ENCODE measurements around the gene ZWINT.
A peak's percentile ranks its signal among the peaks of the same experiment; 100 is the strongest.

The ZWINT gene, protein sequence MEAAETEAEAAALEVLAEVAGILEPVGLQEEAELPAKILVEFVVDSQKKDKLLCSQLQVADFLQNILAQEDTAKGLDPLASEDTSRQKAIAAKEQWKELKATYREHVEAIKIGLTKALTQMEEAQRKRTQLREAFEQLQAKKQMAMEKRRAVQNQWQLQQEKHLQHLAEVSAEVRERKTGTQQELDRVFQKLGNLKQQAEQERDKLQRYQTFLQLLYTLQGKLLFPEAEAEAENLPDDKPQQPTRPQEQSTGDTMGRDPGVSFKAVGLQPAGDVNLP

GRCh38 chr10:56360967-56361612 lies at the start of gene ZWINT:
TSS of gene ZWINT (minus strand) at chr10:56361259. CDS start at chr10:56361236, 23 bp downstream.
- peak; percentile 55 to 96 (median 91) for DNase-seq

GRCh38 chr10:56383806-56384205 lies 22.7 kb upstream of the ZWINT start:
- DNase-seq: no peak

DNA sequence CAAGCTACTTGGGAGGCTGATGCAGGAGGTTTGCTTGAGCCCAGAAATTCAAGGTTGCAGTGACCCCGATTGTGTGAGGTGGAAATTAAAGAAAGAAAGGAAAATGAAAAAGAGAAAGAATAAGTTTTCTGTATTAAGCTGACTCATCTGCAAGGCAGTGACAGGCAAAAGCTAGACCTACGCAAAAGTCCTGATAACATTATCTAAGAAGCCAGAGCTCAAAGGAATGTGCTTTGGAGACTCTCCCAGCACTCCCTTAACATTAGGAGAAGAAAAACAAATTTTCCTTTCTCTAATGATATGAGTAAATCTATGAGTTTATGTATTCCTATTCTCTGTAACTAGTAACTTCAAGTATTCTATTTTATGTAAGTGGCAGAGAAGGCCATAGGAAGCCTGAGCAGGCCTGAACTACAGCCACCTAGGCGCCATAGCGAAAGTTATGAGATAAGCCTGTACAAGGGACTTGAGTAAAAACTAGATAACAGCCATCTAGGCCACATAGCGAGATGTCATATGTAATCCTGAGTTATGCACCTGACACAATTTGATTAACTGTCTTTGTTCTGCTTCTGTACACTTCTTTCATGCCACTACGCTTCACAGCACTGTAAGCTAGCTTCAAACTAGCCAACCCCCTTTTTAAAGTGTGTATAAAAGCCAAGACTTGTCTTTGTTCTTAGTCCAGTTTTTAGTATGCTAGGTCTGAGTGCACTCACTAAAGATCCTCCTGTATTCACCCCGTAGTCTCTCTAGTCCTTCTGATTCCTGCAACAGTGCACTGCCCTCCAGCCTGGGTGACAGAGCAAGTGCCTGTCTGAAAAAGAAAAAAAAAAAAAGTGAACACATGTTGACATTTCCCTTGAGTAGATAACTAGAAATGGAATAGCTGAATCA lies 9.4 kb upstream of the ZWINT start:
- DNase-seq: no peak

GRCh38 chr10:56360583-56360966 lies 484 bp downstream of the ZWINT start:
- DNase-seq: no peak

- no peak for DNase-seq
These were observed 1.2 kb downstream of the ZWINT start for GRCh38 chr10:56359837-56360236.

GRCh38 chr10:56357018-56357417 lies 4.0 kb downstream of the ZWINT start:
- DNase-seq: no peak

- DNase-seq: no peak
These were observed 9.0 kb downstream of the ZWINT start for GRCh38 chr10:56351909-56352630.

DNA sequence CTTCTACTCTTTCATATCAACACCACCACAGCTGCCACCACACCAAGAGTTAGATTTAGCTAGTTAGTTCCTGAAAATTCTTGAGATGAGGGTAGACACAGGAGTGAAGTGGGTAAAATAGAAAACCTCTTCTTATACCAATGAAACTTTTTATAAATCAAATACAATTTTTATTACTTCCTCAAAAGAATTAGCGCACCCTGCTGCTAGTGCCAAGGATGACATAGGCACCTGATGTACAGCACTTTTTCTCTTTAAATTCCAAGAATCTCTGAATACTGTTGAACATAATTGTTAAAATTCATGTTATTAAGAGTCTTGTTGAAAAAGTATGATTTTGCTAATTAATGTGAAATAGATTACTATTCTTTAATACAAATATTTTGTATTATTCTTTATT lies 11.4 kb downstream of the ZWINT start:
- DNase-seq: no peak

GRCh38 chr10:56348101-56348500 lies 13.0 kb downstream of the ZWINT start:
- DNase-seq: no peak

- DNase-seq: no peak
These were observed 14.1 kb downstream of the ZWINT start for GRCh38 chr10:56346845-56347415.

DNA sequence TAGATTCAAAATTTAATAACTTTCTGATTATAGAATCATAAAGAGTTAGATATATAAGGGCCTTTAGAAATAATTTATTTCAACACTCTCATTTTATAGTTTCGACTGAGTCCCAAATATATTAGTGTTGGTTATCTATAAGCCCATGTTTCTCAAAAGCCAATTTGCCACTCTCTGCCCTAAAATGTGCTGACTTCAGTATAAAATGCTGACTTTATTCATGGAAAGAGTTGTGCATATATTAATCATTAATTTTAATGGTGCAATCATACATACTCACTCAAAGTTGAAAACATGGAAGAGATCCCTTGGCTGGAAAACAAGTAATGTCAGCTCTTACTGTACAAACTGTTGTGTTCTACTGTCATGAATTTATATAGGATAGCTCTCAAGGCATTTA lies 19.4 kb downstream of the ZWINT start:
- DNase-seq: no peak

GRCh38 chr10:56329961-56330360 lies 31.1 kb downstream of the ZWINT start:
- DNase-seq: no peak

- no peak for DNase-seq
These were observed 33.9 kb downstream of the ZWINT start for GRCh38 chr10:56327118-56327517.

GRCh38 chr10:56319386-56319785 lies 41.7 kb downstream of the ZWINT start:
- DNase-seq: no peak

DNA sequence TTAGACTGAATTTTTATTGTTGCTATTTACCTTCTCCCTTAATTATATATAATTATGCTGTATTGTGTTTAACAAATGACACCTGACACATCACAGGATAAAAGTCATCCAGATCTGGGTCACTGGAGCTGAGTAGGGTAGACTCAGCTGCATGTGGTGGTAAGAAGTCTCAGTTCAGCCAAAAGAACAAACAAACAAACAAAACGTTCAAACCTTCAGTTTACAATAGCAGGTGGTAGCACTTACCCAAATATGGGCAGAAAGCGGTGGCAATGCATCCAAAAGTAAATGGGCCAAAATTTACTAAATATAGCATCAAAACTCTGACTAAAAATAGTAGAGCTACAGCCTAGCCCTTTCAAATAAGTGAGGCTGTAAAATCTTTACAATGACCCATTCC lies 42.2 kb downstream of the ZWINT start:
- no peak for DNase-seq

- DNase-seq: no peak
These were observed 43.5 kb downstream of the ZWINT start for GRCh38 chr10:56317603-56318002.

GRCh38 chr10:56316603-56317002 lies 44.5 kb downstream of the ZWINT start:
- DNase-seq: no peak

All from anterior cingulate cortex (tissue), 58 donors.